Measurements from ENCODE around the gene SRPK3.
A peak's percentile ranks its signal among the peaks of the same experiment; 100 is the strongest.

The SRPK3 gene

DNA sequence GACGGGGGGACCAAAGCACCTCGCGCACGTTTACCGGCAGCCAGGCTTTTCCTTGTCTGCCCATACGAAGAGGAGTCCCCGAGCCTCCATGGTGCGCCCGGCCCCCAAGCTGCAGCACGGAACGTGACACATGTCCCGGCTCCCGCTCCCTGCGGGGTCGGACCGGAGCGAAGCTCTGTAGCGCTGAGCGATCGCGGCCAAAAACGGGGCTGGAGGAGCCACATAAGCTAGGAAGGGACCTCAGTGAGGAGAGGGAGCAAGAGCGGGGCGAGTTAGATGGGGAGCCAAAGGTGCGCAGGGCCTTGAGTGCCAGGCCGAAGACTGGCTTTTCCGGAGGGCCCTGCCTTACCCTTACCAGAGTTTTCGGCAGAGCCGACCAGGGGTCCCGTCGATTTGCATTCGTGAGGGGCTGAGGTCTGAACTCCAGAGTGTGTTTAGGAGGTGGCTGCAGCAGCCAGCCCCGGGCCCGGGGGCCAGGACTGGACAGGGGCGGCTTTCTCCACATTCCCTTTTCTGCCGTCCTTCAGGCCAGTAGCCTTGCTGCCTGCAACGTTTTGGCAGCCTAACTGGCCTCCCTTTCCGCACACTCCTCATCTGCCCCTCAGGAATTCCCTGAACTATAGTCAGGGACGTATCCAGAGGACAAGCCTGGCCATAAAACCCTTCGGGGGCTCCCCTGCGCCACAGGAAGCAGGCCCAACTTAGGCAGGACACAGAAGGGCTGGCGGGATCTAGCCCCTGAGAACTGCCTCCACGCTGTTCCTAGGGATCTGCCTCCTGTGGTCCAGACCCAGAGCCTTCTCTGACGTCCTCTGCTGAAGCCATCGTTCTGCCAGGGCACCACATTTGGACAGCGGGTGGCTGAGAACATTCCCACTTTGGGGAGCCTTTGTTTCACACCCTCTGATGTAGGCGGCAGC lies 14.3 kb downstream of the SRPK3 start:
- TF ChIP-seq ZNF274 (IDR thresholded peaks at IDR 0.05; ENCODE audit: low read depth, low read length): no peak

DNA sequence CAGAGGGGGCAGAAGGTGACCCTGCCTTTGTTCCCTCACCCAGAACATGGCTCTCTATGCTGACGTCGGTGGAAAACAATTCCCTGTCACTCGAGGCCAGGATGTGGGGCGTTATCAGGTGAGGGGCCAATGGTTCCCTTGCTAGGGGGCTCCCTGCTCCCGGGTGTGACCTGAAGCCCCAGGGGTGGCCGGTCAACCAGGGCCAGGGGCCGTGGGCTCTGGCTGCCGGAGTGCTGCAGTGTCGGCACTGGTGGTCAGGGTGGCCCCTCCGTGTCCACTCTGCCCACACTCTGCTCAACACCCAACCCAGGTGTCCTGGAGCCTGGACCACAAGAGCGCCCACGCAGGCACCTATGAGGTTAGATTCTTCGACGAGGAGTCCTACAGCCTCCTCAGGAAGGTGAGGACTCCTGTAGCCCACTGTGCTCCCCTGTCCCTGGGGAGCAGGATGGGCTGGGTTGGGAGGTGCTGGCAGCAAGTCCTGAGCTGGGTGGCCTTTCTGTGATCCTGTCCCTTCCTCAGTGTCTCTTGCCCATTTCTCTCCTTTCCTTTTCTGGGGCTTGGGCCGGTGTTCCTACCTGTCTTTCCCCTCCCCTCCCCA lies 16.7 kb downstream of the SRPK3 start:
- H3K4me3 ChIP-seq (ENCODE audit: low read length): no peak overlapping the region
- TF ChIP-seq ZNF274 (IDR thresholded peaks at IDR 0.05; ENCODE audit: low read depth, low read length): peak; percentile 39; the same call in 1 of the 2 replicates

More for the DNA sequence above, 14.3 kb downstream of the SRPK3 start:
- H3K4me3 ChIP-seq (ENCODE audit: low read length): peak overlapping the region; percentile 74

DNA sequence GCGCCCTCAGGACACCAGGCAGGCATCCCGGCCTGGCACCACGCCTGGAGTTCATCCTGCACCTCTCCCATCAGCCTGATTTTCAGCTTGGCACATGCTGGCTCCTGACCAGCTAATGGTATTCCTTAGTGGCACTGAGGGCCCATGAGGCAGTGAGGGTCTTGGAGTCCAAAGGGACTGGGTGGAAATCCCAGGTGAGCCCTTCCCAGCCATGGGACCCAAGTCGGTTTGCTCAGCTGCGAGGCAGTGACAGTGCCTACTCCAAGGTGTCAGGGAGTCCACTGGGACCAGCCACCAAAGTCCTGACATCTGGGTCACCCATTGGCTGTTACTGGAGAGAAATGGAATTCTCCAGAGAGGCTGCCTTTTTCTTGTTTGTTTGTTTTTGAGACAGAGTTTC lies 18.5 kb downstream of the SRPK3 start:
- TF ChIP-seq ZNF274 (IDR thresholded peaks at IDR 0.05; ENCODE audit: low read depth, low read length): no peak
- H3K4me3 ChIP-seq (ENCODE audit: low read length): no peak overlapping the region

DNA sequence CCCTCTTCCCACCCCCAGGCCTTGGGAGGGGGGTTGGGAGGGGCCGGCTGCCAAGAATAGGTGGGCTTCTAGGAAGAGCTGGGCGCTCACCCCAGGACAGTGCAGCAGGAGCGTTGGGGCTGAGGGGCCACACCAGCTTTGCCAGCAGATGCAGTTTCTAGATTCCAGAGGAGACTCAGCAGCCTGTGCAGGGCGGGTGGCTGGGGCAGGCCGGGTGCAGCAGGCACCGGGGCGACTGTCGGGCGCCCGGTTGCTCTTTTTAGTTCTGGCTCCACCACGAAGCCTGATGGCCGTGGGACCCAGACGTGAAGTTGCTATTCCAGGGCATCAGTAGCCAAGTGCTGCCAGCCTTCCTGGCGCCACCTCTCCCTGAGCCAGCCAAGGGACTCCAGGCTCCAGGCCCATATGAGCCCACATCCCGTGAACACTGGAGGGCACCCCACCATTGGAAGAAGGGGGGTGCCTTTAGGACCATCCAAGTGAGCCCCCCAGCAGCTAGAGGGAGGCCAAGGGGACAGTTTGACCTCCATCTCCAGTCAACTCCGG lies 19.4 kb downstream of the SRPK3 start:
- no peak for TF ChIP-seq ZNF274 (IDR thresholded peaks at IDR 0.05; ENCODE audit: low read depth, low read length)
- no peak overlapping the region for H3K4me3 ChIP-seq (ENCODE audit: low read length)

DNA sequence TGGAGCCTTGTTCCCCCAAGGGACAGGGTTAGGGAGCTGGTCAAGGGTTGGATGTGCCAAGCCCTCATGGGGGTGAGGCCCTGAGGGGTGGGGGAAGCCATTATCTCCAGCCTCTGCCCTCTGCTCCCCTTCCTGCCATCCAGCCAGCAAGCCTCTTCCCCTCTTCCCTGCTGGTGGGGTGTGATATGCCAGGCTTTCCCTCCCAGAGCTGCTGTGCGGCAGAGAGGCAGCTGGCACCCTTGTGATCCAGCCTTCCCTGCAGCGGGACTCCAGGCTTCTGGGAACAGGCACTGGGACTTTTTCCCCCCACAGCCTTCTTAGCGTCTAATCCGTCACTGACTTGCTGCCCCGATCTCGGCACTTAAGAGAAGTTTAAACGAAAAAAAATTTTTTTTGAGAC lies 19.9 kb downstream of the SRPK3 start:
- H3K4me3 ChIP-seq (ENCODE audit: low read length): no peak overlapping the region
- TF ChIP-seq ZNF274 (IDR thresholded peaks at IDR 0.05; ENCODE audit: low read depth, low read length): no peak

DNA sequence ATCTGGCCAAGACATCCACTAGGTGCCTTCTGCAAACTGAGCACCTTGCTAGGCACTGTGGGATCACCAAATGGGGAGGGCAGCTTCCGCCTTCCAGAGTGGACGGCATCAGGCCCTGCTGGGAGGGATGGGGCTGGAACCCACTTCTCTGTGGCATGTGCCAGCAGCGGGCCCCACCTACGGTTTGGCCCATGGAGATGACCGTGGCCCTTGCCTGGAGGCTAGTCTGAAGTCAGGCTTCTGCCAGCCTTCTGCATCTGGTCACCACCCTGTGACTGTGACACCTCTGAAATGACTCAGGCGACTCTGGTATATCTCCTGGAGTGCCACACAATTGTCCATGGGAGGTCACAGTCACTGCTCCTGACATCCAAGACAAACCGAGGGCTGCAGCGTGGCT lies 20.8 kb downstream of the SRPK3 start:
- H3K4me3 ChIP-seq (ENCODE audit: low read length): no peak overlapping the region
- TF ChIP-seq ZNF274 (IDR thresholded peaks at IDR 0.05; ENCODE audit: low read depth, low read length): no peak

DNA sequence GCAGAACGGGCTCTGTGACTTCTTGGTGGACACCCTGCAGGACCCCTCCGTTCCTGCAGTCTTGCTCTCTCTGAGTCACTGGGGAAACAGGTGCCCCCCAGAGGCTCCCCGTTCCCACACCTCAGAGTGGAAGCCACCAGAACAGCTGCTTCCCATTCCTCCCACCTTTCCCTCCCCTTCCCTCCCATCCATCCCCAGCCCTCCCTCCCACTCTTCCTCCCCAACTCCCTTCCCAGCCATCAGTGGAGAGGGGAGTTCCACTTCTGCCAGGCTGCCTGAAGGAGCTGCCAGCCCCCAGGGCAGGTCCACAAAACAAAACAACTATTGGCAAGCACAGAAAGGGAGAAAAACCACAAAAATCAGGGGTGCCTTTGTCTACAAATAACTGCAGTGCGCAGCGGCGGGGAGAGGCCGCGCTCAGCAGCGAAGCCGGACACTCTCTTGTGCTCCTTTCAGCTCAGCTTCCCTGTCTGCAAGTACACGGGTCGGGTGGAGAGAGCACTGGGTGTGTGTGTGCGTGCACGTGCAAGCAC lies 21.7 kb downstream of the SRPK3 start:
- no peak for TF ChIP-seq ZNF274 (IDR thresholded peaks at IDR 0.05; ENCODE audit: low read depth, low read length)
- no peak overlapping the region for H3K4me3 ChIP-seq (ENCODE audit: low read length)

DNA sequence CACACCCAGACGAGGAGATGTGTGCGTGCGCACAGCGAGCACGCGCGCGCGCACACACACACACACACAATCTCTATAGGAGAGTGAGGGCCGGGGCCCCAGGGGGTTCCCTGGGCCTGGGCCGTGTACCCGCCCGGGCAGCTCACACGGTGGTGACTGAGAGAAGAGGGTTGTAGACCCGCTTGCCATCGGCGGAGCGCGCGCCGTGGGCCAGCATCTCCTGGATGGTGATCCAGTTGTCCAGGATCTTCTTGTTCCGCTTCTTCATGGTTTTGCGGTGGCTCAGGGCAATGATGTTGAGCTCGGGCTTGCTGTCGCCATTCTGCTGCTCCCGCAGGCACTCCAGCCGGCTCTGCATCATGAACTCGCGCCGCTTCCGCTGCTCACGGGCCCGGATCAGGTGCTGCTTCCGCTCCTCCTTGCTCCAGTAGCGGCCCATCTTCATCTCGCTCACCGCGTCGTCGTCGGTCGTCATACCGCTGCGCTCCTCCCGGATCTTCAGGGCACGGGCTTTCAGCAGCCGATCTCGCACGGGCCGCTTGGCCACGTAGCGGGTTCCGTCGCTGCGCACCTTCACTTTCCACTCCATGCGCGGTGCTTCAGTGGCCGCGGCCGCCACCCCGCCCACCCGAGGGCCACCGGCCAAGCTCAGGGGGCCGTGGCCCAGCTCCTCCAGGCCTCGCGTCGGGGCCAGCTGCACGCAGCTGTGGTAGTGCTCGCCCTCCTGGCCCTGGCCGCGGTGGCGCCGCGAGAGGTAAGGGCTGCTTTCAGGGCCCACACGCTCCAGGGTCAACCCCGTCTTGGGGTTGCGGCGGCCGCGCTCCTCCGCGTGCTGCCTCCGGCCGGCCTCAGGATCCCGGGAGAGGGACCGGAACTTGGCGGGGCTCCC lies 22.6 kb downstream of the SRPK3 start:
- no peak overlapping the region for H3K4me3 ChIP-seq (ENCODE audit: low read length)
- no peak for TF ChIP-seq ZNF274 (IDR thresholded peaks at IDR 0.05; ENCODE audit: low read depth, low read length)

DNA sequence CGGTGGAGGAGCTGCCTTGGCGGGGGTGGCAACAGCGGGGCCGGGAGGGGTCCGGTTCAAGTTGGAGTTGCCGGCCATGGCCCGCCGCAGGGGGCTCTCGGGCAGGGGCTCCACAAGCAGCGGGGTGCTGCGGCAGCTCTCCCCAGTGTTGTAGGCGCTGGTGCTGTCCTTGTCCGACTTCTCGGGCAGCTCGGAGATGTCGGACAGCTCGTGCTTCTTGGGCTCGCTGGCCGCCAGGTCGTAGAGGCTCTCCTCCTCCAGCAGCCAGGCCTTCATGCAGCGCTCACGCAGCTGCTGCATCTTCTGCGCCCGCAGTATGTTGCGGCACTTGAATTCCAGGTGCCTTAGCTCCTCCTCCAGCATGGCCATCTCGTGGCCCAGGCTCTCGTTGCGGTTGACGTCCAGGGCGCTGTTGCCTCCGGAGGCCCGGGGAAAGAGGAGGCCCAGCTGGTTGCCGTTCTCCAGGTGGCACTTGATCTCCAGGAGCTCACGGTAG lies 23.3 kb downstream of the SRPK3 start:
- TF ChIP-seq ZNF274 (IDR thresholded peaks at IDR 0.05; ENCODE audit: low read depth, low read length): no peak
- H3K4me3 ChIP-seq (ENCODE audit: low read length): no peak overlapping the region

DNA sequence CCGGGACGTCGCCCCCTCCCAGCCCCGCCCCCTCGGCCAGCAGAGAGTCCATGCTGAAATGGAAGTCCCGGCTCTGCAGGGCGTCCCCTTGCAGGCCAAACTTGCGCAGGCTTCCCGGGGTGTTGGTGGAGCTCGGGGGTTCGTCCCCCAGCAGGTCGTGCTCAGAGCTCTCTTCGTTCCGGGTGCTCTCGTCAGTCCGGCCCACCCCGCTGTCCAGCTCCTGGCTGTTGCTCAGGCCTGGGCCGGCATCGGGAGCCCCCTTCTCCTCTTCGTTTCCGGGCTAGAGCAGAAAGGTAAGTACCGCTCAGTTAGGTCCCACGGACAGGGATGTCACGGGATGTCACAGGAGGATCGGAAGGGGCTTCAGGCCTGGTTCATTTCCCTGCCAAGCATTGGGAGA lies 23.8 kb downstream of the SRPK3 start:
- no peak overlapping the region for H3K4me3 ChIP-seq (ENCODE audit: low read length)
- no peak for TF ChIP-seq ZNF274 (IDR thresholded peaks at IDR 0.05; ENCODE audit: low read depth, low read length)

DNA sequence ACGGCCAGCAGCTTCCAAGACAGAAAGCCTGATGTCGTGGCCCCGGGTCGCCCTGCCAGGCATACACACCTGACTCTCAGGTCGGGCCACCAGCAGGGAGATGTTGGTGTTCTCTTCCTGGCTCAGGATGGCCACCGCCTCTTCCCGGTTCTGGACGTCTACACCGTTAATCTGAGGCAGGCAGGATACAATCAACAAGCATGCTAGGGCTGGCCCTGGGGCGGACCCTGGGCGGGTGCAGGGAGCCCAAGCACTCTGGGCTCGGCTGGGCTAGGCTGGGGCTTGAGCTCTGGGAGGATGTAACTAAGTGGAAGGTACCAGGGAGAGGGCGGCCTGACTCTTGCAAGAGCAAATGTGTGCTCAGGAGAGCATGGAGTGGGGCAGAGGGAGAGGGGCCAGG lies 24.6 kb downstream of the SRPK3 start:
- no peak overlapping the region for H3K4me3 ChIP-seq (ENCODE audit: low read length)
- TF ChIP-seq ZNF274 (IDR thresholded peaks at IDR 0.05; ENCODE audit: low read depth, low read length): no peak

DNA sequence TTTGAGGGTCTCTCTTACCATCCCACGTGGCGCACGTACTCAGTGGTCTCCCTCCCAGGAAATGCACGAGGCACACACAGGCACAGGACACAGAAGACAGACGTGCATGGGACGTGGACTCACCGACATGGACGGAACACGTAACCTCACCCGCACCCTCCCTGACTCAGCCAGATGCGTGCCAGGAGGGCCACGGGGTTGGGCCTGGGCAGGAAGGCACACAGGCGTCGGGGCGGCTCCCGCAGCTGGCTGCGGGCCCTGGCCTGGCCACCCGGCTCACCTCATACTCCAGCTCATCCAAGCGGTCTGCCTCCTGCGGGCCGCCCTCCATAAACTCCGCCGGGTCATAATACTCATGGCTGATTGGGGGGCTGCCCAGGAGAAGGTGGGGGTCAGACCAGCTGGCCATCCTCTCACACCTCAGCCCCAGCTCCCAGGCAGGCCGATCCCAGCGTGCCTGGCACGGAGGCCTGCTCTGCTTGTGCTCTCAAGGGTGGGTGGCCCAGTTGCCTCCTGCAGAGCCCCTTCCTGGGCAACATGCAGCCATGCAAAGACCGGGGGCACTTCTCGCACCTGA lies 26.2 kb downstream of the SRPK3 start:
- H3K4me3 ChIP-seq (ENCODE audit: low read length): no peak overlapping the region
- no peak for TF ChIP-seq ZNF274 (IDR thresholded peaks at IDR 0.05; ENCODE audit: low read depth, low read length)

DNA sequence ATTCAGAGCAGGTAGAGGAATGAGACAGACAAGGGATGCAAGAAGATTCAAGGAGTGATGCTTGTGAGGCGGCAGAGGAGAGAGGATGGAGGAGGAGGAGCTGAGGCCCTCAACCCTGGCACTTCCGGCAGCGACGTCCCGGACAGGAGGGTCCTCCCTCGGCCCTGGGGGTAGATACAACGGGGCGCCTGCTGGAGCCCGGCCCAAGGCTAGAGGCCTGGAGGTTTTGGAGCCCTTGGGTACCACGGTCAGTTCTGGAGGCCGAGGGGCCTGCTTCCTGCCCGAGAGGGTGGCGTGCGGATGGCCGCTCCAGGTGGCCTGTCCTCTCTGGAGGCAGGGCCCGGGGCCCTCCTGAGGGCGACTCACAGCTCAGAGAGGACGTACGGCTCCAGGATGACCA lies 27.1 kb downstream of the SRPK3 start:
- TF ChIP-seq ZNF274 (IDR thresholded peaks at IDR 0.05; ENCODE audit: low read depth, low read length): no peak
- no peak overlapping the region for H3K4me3 ChIP-seq (ENCODE audit: low read length)
